ENCODE data around the gene CFAP92. TPM values are rescaled to one million over a fixed set of nuclear protein-coding genes. Genes with fewer than 3 reads are reported as not detected.

Gene CFAP92
- total RNA-seq, 1 experiment from 2014 or later, result 0.18 TPM

DNA sequence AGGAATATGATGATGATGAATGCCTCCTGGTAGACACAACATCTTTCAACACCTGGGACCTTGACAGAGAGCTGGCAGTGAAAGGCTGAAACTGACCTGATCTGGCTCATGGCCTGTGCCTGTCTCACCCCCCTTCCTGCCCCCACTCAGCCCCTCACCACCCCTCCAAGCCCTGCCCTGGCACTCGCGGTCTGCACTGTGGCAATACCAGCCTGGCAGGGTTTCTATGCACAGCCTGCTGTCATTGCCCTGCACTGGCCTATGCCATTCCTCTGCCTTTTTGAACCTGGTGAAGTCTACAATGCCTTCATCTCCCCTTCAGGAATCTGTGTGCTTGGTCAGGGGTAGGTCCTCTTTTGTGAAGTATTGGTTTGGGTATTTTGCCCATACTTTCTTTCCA, 58.0 kb downstream of the CFAP92 start:
- CTCF ChIA-PET, result no interaction called here
- intact Hi-C loops (cut with micrococcal nuclease; ENCODE audit: unreplicated experiment) (no loop called here), in situ Hi-C loops (cut with HindIII; ENCODE audit: low pct_unique_long_range_greater_than_20kb, low sequenced_read_pairs) (no loop called here)
- 0 out of 2 replicates have a peak, but pooled peaks cover 2% of the 10 kb centered on the region for H3K27me3 ChIP-seq (ENCODE audit: control insufficient read depth, insufficient read depth, low read length)
- BruUV-seq (replicated peaks), result no TSS peak
- no peak for TF ChIP-seq CTCF (IDR thresholded peaks at IDR 0.05)
- TF ChIP-seq SIN3A (IDR thresholded peaks at IDR 0.05; ENCODE audit: borderline replicate concordance, insufficient read depth, low read depth, low read length), result no peak
- TF ChIP-seq, protein P1, sequence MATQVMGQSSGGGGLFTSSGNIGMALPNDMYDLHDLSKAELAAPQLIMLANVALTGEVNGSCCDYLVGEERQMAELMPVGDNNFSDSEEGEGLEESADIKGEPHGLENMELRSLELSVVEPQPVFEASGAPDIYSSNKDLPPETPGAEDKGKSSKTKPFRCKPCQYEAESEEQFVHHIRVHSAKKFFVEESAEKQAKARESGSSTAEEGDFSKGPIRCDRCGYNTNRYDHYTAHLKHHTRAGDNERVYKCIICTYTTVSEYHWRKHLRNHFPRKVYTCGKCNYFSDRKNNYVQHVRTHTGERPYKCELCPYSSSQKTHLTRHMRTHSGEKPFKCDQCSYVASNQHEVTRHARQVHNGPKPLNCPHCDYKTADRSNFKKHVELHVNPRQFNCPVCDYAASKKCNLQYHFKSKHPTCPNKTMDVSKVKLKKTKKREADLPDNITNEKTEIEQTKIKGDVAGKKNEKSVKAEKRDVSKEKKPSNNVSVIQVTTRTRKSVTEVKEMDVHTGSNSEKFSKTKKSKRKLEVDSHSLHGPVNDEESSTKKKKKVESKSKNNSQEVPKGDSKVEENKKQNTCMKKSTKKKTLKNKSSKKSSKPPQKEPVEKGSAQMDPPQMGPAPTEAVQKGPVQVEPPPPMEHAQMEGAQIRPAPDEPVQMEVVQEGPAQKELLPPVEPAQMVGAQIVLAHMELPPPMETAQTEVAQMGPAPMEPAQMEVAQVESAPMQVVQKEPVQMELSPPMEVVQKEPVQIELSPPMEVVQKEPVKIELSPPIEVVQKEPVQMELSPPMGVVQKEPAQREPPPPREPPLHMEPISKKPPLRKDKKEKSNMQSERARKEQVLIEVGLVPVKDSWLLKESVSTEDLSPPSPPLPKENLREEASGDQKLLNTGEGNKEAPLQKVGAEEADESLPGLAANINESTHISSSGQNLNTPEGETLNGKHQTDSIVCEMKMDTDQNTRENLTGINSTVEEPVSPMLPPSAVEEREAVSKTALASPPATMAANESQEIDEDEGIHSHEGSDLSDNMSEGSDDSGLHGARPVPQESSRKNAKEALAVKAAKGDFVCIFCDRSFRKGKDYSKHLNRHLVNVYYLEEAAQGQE (IDR thresholded peaks at IDR 0.05; ENCODE audit: insufficient read depth in 1 of 2, low read depth in 2 of 2, low read length in 1 of 2), result no peak
- TF ChIP-seq TCF7L2 (IDR thresholded peaks at IDR 0.05; ENCODE audit: low read depth, low read length), result no peak
- no peak for TF ChIP-seq POLR2AphosphoS5 (IDR thresholded peaks at IDR 0.05; ENCODE audit: low read depth, low read length)
- ATAC-seq (no peak), DNase-seq (ENCODE audit: low read depth, low spot score) (no peak)
- no peaks in the 10 kb centered on the region for H3K9me3 ChIP-seq (ENCODE audit: control insufficient read depth, insufficient read depth, low read depth, low read length)
- no peak overlapping the region for H3K4me3 ChIP-seq (ENCODE audit: low read depth in 2 of 2, low read length in 2 of 2)
- no peak overlapping the region for H3K27ac ChIP-seq (ENCODE audit: low read length)
- no peaks in the 10 kb centered on the region for H3K36me3 ChIP-seq (ENCODE audit: control insufficient read depth, insufficient read depth, low read length)
- POLR2A ChIA-PET, result no interaction called here
- H3K4me1 ChIP-seq (ENCODE audit: control insufficient read depth, insufficient read depth, low read length), result no peaks in the 10 kb centered on the region

GRCh38 chr3:128933922-128934253, 60.0 kb downstream of the CFAP92 start:
- no peak overlapping the region for H3K4me3 ChIP-seq (ENCODE audit: low read depth in 2 of 2, low read length in 2 of 2)
- H3K36me3 ChIP-seq (ENCODE audit: control insufficient read depth, insufficient read depth, low read length), result no peaks in the 10 kb centered on the region
- H3K27me3 ChIP-seq (ENCODE audit: control insufficient read depth, insufficient read depth, low read length), result 0 out of 2 replicates have a peak, but pooled peaks cover 2% of the 10 kb centered on the region
- H3K27ac ChIP-seq (ENCODE audit: low read length), result no peak overlapping the region
- in situ Hi-C loops (cut with HindIII; ENCODE audit: low pct_unique_long_range_greater_than_20kb, low sequenced_read_pairs) (no loop called here), intact Hi-C loops (cut with micrococcal nuclease; ENCODE audit: unreplicated experiment) (no loop called here)
- 0 out of 2 replicates have a peak, but pooled peaks have one; percentile 18 for ATAC-seq
- ChIA-PET POLR2A (interaction anchor here (0.6 kb wide), 1 partner anchor 236 kb away, joined by 4 read pairs; no protein-coding TSS in a partner anchor), CTCF (no interaction called here)
- BruUV-seq (replicated peaks), result no TSS peak
- no peak for TF ChIP-seq TCF7L2 (IDR thresholded peaks at IDR 0.05; ENCODE audit: low read depth, low read length)
- TF ChIP-seq, protein P1 (IDR thresholded peaks at IDR 0.05; ENCODE audit: insufficient read depth in 1 of 2, low read depth in 2 of 2, low read length in 1 of 2), result no peak
- no peak for TF ChIP-seq SIN3A (IDR thresholded peaks at IDR 0.05; ENCODE audit: borderline replicate concordance, insufficient read depth, low read depth, low read length)
- no peak for TF ChIP-seq POLR2AphosphoS5 (IDR thresholded peaks at IDR 0.05; ENCODE audit: low read depth, low read length)
- no peak for TF ChIP-seq CTCF (IDR thresholded peaks at IDR 0.05)
- no peaks in the 10 kb centered on the region; the same call in 1 of the 2 replicates for H3K9me3 ChIP-seq (ENCODE audit: control insufficient read depth, insufficient read depth, low read depth, low read length)
- DNase-seq (ENCODE audit: low read depth, low spot score), result no peak
- H3K4me1 ChIP-seq (ENCODE audit: control insufficient read depth, insufficient read depth, low read length), result no peaks in the 10 kb centered on the region

Data from Panc1 (cell line).